HG03280 (cell line): Measurements from ENCODE around the gene ZNF57.
"Not testable (repeated sequence)": the region's sequence is repeated elsewhere in the genome, so short reads cannot be mapped to it uniquely, and the experiment has no call there.

ENCODE experiments used
- ATAC-seq: cut with Tn5 transposase; IDR thresholded peaks from one replicate; pipeline ENCODE4 v1.9.1; 2021; ENCODE audit warnings: mild to moderate bottlenecking, moderate library complexity; ENCODE audit not compliant: unreplicated experiment

The ZNF57 gene

GRCh38 chr19:2890531-2890930, 10.2 kb upstream of the ZNF57 start:
- not testable (repeated sequence) for ATAC-seq

GRCh38 chr19:2896694-2897093, 4.0 kb upstream of the ZNF57 start:
- no peak for ATAC-seq

DNA sequence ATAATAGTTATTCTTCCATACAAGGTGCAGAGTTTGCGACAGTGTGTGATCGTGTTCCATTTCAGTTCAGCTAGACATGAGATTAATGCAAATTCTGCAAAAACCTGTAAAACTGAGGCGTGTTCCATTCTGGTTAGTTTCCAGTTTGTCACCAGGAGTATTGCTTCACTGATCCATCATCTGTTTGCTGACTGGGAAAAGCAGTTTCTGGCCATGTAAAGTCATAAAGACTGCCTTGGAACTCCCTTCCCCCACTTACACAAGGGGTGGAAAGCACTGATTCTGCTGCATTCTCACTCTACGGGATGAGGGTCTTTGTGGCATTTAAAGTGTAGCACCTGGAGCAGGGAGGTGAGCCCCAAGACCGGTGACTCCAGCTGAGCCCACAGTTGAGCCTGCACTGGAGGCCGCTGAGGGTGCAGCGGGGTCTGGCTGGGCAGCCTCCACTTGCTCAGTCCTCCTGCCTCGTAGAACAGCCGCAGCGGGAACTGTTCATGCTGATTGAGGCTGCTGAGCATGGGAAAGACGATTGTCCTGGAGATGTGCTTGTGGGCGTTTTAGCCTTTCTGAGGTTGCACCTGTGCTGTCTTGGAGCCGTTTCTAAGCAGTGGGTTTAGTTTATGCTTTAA, 2.0 kb downstream of the ZNF57 start:
- no peak for ATAC-seq

GRCh38 chr19:2903326-2903725, 2.6 kb downstream of the ZNF57 start:
- not testable (repeated sequence) for ATAC-seq

GRCh38 chr19:2905918-2906519, 5.3 kb downstream of the ZNF57 start:
- no peak for ATAC-seq

GRCh38 chr19:2906631-2907195, 6.0 kb downstream of the ZNF57 start:
- ATAC-seq = no peak

GRCh38 chr19:2912306-2912705, 11.6 kb downstream of the ZNF57 start:
- no peak for ATAC-seq

DNA sequence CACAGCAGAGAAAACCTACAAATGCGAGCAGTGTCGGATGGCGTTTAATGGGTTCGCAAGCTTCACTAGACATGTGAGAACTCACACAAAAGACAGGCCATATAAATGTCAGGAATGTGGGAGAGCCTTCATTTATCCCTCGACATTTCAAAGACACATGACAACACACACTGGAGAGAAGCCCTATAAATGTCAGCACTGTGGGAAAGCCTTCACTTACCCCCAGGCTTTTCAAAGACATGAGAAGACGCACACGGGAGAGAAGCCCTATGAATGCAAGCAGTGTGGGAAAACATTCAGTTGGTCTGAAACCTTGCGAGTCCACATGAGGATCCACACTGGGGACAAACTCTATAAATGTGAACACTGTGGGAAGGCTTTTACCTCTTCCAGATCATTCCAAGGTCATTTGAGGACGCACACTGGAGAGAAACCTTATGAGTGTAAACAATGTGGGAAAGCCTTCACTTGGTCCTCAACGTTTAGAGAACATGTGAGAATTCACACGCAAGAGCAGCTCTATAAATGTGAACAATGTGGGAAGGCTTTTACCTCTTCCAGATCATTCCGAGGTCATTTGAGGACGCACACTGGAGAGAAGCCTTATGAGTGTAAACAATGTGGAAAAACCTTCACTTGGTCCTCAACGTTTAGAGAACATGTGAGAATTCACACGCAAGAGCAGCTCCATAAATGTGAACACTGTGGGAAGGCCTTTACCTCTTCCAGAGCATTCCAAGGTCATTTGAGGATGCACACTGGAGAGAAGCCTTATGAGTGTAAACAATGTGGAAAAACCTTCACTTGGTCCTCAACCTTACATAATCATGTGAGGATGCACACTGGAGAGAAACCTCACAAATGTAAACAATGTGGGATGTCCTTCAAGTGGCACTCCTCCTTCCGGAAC, 16.8 kb downstream of the ZNF57 start:
- no peak for ATAC-seq

- ATAC-seq = no peak
Measured at GRCh38 chr19:2922987-2923386, 22.3 kb downstream of the ZNF57 start.

DNA sequence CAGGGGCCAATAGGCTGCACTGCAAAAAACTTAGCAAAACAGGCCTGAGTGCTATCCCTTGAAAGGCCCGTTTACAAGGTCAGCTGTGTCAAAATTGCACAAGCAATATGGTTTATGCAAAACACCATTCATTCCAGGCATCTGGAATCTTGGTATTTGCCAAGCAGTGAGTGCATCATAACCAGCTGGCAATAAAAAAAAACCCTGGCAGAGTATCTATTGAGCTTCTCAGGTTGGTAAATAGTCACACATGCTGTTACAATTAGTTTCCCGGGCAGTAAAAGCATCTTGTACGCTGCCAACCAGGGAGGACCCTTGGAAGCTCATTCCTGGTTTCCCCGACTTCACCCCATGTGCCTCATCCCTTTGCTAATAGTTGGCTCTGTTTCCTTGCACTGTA, 22.8 kb downstream of the ZNF57 start:
- no peak for ATAC-seq

GRCh38 chr19:2926341-2927031, 25.8 kb downstream of the ZNF57 start:
- ATAC-seq = no peak

- no peak for ATAC-seq
Measured at GRCh38 chr19:2927032-2927430, 26.3 kb downstream of the ZNF57 start.

GRCh38 chr19:2933490-2933910, 32.8 kb downstream of the ZNF57 start:
- ATAC-seq = no peak

- ATAC-seq = not testable (repeated sequence)
Measured at GRCh38 chr19:2935863-2936262, 35.1 kb downstream of the ZNF57 start.

- ATAC-seq = no peak
Measured at GRCh38 chr19:2942928-2943640, 42.4 kb downstream of the ZNF57 start.

DNA sequence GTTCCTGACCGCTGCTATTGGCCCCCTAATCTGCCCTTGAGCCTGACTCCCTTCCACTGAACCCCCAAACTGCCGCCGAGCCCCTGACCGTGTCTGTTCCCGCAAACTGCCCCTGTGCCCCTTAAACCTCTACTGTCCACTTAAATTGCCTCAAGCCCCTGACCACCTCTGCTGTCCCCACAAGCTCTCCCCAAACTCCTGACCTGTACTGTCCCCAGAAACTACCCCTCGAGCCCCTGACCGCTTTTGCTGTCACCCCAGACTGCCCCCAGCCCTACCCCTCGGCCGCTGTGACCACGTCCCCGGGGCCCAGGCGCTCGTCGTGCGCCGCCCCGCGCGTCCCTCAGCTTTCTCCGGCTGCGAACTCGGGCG, 43.7 kb downstream of the ZNF57 start:
- ATAC-seq = no peak

DNA sequence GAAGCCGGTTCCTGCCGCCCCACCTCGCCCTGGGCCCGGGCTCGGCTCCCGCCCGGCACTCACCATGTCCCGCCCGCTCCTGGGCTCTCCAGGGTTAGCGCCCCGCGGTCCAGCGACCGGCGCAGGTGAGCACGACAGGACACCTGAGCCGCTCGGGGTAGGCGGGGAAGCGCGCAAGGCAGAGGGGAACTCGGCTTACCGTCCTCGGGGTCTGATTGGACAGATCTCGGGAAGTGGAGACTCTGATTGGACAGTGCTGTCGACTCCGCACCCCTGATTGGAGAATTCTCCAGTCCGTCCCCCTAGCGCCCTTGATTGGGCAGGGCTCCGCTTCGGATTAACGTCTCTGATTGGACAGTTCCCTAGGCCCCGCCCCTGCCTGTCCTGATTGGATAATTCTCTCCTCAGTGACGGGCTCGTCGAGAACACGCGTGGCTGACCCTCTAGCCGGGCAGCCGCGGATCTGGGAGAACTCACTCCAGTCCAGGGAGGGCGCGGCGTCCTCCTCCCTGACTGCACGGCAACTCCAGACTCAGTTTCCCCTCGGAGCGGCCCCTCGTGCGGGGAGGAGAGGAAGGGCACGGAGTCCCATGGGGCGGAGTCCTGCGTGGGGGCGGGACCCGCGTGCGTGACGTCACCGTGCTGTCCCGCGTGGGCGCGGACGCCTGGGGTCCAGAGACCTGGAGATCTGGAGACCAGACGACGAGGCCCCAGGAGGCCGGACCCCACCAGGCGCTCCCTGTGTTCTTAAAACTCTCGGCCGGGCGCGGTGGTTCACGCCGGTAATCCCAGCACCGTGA, 44.2 kb downstream of the ZNF57 start, which contains the start of gene ZNF77:
TSS of gene ZNF77 (minus strand) at position 197 of the 800 bp plus-strand sequence. CDS start at position 66, 131 bp downstream.
- peak; percentile 97 for ATAC-seq

GRCh38 chr19:2945575-2946184, 45.0 kb downstream of the ZNF57 start:
- ATAC-seq = no peak

DNA sequence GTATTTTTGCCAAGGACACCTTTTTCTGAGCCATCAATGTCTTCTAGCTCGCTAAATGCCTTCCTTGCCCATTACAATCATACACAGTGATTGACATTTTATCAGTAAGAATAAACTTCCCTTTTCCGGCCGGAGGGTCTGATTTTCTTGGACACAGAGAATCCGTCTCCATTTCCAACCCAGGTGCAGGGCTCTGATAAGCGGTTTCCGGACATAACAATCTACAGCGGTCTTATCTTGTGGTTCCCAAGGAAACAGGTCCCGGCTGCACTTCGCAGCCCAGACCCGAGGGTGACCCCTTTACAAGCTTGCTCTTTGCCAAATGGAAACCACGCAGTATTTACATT, 49.2 kb downstream of the ZNF57 start:
- no peak for ATAC-seq
